ENCODE data around the gene RHO.
"Not testable (repeated sequence)": the region's sequence is repeated elsewhere in the genome, so short reads cannot be mapped to it uniquely, and the experiment has no call there.

Gene RHO

DNA sequence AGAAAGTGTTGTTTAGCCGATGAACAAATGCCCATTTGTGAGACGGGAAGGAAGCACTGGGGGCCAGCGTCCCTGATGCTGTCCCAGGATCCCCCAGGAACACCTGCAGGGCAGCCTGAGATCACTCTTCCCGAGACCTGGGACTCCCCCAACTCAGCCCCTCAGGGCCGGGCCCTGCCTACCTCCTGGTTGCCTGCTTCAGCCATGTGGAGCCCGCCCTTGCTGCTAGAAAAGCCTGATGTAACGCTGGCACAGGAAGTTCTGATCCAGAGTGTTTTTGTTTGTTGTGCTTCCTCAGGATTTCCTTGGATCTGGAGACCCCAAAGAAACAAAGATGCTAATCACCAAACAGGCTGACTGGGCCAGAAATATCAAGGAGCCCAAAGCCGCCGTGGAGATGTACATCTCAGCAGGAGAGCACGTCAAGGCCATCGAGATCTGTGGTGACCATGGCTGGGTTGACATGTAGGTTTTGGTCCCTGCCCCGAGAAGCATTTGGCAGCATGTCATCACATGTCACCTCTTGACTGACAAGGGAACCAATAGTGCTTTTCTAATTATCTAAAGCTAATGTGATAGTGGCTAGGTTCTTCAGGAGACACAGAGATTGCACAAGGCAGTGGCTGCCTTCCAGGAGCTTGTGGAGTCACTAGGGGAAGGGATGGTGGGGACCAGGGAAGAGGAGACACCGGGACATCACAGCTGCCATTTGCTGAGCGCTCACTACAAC lies 28.7 kb upstream of the RHO start:
- not testable (repeated sequence) for DNase-seq (ENCODE audit: low read depth)

DNA sequence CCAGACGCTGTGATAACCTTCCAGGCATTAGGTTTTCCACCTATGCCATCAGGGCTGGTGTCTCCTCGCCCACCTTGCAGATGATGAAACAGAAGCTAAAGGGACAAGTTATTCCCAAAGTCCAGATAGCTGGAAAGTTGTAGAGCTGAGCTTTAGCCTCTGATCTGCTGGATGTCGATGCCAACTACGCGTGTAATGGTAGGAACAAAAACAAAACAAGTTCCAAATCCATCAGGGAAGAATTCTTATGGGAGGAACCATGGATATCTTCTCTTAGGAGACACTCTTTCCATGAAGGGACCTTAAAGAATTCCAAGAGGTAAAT lies 28.1 kb upstream of the RHO start:
- DNase-seq (ENCODE audit: low read depth): no peak

- no peak for DNase-seq (ENCODE audit: low read depth)
Measured at GRCh38 chr3:129501630-129502029, 26.8 kb upstream of the RHO start.

DNA sequence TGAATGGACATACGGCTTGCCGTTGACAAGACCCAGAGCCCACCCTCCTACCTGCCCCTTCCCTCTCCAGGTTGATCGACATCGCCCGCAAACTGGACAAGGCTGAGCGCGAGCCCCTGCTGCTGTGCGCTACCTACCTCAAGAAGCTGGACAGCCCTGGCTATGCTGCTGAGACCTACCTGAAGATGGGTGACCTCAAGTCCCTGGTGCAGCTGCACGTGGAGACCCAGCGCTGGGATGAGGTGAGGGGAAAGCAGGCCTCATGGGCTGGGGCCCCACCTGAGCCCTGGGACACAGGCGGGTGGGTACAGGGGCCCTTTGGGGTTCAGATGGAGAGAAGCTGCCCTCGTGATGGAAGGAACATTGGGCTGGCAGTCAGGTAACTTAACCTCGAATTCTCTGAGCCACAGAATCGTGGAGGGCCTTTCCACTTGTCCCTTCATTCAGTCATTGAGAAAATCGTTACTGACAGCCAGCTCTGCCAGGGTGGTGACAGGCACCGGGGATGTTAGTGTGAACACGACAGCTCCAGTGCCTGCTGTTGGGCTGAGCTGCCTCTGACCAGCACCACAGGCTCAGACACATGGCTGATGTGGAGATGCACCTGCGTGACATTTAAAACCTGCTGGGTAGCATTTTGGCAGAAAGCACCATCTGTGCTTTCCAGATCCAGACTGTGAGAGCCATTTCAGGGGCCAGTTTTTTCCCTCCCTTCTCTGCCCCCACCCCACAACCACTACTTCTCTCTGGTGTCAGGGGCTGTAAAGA lies 25.6 kb upstream of the RHO start:
- DNase-seq (ENCODE audit: low read depth): no peak

- no peak for DNase-seq (ENCODE audit: low read depth)
Measured at GRCh38 chr3:129503471-129504291, 24.8 kb upstream of the RHO start.

GRCh38 chr3:129504471-129505100 lies 23.9 kb upstream of the RHO start:
- DNase-seq (ENCODE audit: low read depth): no peak

DNA sequence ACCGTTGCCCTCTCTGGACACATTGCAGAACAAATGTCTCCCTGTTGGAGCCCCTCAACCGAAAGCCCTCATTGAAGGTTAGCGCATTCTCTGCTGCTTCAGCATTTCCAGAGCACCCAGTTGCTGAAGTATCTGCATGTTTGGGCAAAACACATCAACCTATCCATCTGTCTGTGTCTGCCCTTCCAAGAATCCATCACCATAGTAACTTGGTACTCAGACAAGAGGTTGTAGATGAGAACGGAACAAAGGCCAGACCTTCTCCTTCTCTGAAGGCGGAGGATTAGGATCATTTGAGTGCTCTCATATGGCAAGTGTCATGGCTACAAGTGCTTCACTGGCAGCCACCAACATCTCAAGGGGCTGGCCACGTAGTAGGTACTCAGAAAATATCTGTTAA lies 23.1 kb upstream of the RHO start:
- DNase-seq (ENCODE audit: low read depth): no peak

DNA sequence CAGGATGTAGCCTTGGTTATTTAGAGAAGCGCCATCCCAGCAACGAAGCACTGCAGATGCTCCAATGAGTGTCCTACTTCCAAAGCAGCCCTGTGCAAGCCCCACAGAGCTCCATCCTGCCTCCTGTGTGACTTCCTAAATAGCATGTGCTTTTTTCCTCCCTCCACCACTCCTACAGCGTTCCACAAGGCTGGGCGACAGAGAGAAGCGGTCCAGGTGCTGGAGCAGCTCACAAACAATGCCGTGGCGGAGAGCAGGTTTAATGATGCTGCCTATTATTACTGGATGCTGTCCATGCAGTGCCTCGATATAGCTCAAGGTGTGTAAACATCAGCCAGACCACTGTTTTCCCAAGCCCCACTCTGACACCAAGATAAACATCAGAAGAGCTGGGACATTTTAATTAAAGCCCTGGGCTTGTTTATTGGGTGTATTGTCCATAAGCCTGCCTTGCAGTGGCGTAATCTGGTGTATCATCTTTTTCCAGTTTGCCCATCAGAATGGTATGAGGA lies 22.2 kb upstream of the RHO start:
- no peak for DNase-seq (ENCODE audit: low read depth)

DNA sequence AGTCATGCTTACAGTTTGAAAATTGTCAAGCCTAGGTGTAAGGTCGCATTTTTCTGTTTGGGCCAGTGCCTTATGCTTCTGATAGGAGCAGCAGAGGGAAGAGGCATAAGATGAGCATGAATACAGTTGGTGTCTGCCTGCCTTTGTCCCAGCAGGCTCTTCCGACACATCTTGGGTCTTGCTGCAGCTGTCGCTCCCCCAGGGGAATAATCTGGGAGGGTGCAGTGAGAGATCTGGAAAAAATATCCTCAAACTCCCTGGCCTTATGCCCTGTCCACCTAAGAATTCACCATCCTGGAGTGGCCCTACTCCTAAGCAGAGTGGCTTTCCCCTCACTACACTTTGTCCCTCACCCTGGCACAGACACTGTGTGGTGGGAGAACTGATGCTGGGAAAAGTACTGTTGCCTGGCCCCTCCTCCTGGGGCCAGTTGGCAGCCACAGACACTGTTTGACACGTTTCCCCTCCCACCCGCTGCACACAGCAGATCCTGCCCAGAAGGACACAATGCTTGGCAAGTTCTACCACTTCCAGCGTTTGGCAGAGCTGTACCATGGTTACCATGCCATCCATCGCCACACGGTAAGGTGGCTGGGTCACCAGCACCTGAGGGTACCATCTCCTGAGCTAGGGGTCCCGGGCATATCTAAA lies 21.1 kb upstream of the RHO start:
- no peak for DNase-seq (ENCODE audit: low read depth)

GRCh38 chr3:129512595-129512994 lies 15.8 kb upstream of the RHO start:
- no peak for DNase-seq (ENCODE audit: low read depth)

GRCh38 chr3:129513705-129514104 lies 14.7 kb upstream of the RHO start:
- DNase-seq (ENCODE audit: low read depth): no peak

DNA sequence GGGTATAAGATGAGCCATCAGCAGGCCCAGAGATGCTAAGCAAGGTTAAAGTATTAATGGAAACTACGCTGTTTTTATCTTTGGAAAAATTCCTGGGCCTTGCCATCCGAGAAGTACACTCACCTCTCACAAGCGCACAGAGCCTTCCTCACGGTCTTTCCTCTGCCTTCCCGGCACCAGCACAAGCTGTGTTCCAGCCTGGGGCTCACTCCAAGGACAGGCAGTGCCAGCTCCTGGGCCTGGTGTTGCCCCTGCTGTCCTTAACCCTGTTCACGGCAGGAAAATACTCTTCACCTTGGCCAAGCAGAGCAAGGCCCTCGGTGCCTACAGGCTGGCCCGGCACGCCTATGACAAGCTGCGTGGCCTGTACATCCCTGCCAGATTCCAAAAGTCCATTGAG lies 14.3 kb upstream of the RHO start:
- DNase-seq (ENCODE audit: low read depth): no peak

GRCh38 chr3:129514563-129514962 lies 13.9 kb upstream of the RHO start:
- DNase-seq (ENCODE audit: low read depth): no peak

GRCh38 chr3:129515108-129515820 lies 13.2 kb upstream of the RHO start:
- DNase-seq (ENCODE audit: low read depth): not testable (repeated sequence)

GRCh38 chr3:129515821-129516432 lies 12.5 kb upstream of the RHO start:
- DNase-seq (ENCODE audit: low read depth): not testable (repeated sequence)

DNA sequence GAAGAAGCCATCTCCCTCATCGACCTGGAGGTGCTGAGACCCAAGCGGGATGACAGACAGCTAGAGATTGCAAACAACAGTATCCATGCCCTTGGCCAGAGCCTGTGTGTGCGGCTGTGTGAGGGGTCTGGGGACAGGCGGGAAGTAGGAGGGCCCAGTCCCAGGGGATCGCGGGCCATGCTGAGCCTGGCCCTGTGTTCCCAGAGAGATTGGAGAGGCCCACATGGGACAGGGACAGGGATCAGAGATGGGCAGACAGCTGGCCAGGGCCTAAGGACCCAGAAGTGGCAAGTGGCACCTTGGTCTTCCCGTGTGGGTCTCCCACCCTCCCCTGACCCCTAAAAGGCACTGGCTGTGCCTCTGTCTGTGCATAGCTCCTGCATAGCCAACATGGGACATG lies 10.9 kb upstream of the RHO start:
- no peak for DNase-seq (ENCODE audit: low read depth)

DNA sequence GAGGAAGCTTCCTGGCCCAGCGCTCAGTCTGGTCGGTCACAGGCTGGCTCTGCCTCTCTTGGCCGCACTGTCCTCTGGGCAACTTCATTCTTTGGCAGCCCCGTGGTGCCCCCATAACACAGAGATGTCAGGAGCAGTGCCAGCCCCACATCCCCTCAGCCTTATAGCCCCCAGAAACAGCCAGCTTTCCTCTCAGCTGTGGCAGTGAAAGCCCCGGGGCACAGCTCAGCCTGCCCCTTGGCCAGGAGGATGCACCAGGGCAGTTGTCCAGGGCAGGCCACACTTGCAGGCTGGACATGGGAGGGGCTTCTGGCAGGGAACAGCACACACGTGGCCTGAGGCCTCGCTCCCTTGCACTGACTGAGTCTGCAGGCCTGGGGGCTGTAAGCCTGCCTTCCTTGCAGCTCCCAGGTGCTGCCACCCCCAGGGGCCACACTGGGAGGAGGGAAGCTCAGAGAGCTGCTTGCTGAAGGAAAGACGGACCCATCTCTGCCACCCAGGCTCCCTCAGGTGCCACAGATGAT lies 10.3 kb upstream of the RHO start:
- DNase-seq (ENCODE audit: low read depth): no peak

- DNase-seq (ENCODE audit: low read depth): no peak
Measured at GRCh38 chr3:129518581-129518980, 9.9 kb upstream of the RHO start.

DNA sequence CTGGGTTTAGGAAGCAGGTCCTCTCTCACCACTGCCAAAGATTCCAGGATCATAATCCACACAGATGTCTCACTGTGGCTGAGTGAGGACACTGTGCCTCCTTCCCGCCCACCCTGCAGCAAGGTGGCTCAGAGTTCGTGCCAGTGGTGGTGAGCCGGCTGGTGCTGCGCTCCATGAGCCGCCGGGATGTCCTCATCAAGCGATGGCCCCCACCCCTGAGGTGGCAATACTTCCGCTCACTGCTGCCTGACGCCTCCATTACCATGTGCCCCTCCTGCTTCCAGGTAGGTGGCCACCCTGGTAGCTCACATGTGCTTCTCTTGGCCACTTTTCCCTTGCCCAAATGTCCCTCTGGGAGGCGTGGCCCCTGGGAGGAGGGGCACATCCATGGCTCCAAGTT lies 9.0 kb upstream of the RHO start:
- DNase-seq (ENCODE audit: low read depth): no peak
